K562 (cell line): ENCODE results near the gene PRSS8. TPM values are rescaled to one million over a fixed set of nuclear protein-coding genes. Genes with fewer than 3 reads are reported as not detected.

Experiments
- BRD9 ChIP-seq: fragments of 450-650 bp; IDR thresholded peaks from 2 replicates; pipeline ENCODE4 v1.6.1; 2018; ENCODE audit warnings: low read depth; ENCODE audit not compliant: partially characterized antibody
- CBX1 ChIP-seq: sonication (generic); IDR thresholded peaks from 2 replicates; pipeline ENCODE4 v1.6.1; 2016; ENCODE audit warnings: antibody characterized with exemption, low read depth, mild to moderate bottlenecking
- EWSR1 ChIP-seq: fragments of 450-650 bp; IDR thresholded peaks from 2 replicates; pipeline ENCODE4 v1.6.1; 2018; ENCODE audit warnings: borderline replicate concordance, mild to moderate bottlenecking, low read depth, moderate library complexity; ENCODE audit not compliant: partially characterized antibody
- KDM1A ChIP-seq, 2 experiments: fragments of 450-650 bp; IDR thresholded peaks; 2 replicates each; pipeline ENCODE4 v1.6.1; 2016; ENCODE audit warnings: mild to moderate bottlenecking in 2 of 2
- PHF8 ChIP-seq: fragments of 200-600 bp; sonication (generic); IDR thresholded peaks from 2 replicates; pipeline ENCODE4 v1.6.1; 2012; ENCODE audit warnings: mixed run types, mild to moderate bottlenecking, inconsistent platforms, low read length, moderate library complexity, borderline replicate concordance
- RCOR1 ChIP-seq, 2 experiments: IDR thresholded peaks; 2 replicates each; pipeline ENCODE4 v1.6.1; 2012; ENCODE audit warnings: low read depth in 2 of 2, low read length in 2 of 2, borderline replicate concordance in 1 of 2, improper control_type of control experiment in 1 of 2
- SMAD4 ChIP-seq: fragments of 250-450 bp; sonication (Bioruptor Pico); conservative IDR thresholded peaks from 2 replicates; pipeline ENCODE4 v1.8.0; 2021; ENCODE audit warnings: inconsistent platforms, mild to moderate bottlenecking, moderate library complexity
- SMARCA4 ChIP-seq: fragments of 450-650 bp; IDR thresholded peaks from 2 replicates; pipeline ENCODE4 v1.6.1; 2016
- ZNF699 ChIP-seq: fragments of 250-450 bp; sonication (Bioruptor Pico); IDR thresholded peaks from 2 replicates; pipeline ENCODE4 v1.8.0; 2021; ENCODE audit warnings: mild to moderate bottlenecking, moderate library complexity; ENCODE audit not compliant: insufficient replicate concordance
- polyA plus RNA-seq, 8 experiments: library from polyadenylated mRNA; depleted of rRNA in 4 of 8; stranded (reverse) in 5 of 8; unstranded in 3 of 8; fragments of >200 nt; fragmentation: Nextera tagmentation in 2 of 8; fragmentation: Illumina TruSeq in 1 of 8; extraction: Ambion mirVana in 2 of 8; extraction: Trizol in 1 of 8; gene quantifications; 2 replicates each; pipeline versions ENCODE4 v1.2.1 to v1.2.3, GENCODE V29; 2011 to 2014; ENCODE audit warnings: inconsistent platforms in 1 of 8, missing spikeins in 1 of 8
- total RNA-seq, 7 experiments: library from RNA; depleted of rRNA in 6 of 7; stranded (reverse); fragments of >200 nt in 6 of 7; fragmentation: Illumina TruSeq in 2 of 7; extraction: Trizol in 2 of 7; gene quantifications; 2 replicates each; pipeline versions ENCODE4 v1.2.1 to v1.2.3, GENCODE V29; 2011 to 2021; ENCODE audit warnings: low replicate concordance in 1 of 7
- TF ChIP-seq, protein P1 (sequence below): fragments of 250-450 bp; sonication (Bioruptor Pico); IDR thresholded peaks from 2 replicates; pipeline ENCODE4 v1.5.0; 2020; ENCODE audit warnings: mild to moderate bottlenecking
- TF ChIP-seq, protein P2 (sequence below): sonication (generic); formaldehyde crosslinking; IDR thresholded peaks from 2 replicates; pipeline ENCODE4 v1.8.0; 2023; ENCODE audit warnings: mild to moderate bottlenecking, missing genetic modification reagents
- TF ChIP-seq, protein P3 (sequence below), 2 experiments: fragments of 150-350 bp in 1 of 2; IDR thresholded peaks; 2 replicates each; pipeline ENCODE4 v1.6.1; 2012 to 2016; ENCODE audit warnings: low read depth in 2 of 2, low read length in 2 of 2, mild to moderate bottlenecking in 1 of 2, moderate library complexity in 1 of 2

PRSS8 gene
- total and polyA plus RNA-seq, 9 of the 15 experiments (the other 6 are each of a cell fraction or from before 2014, with no cell fraction given), result 0.25 to 3.9 (median 1.3) TPM; not detected in 1

DNA sequence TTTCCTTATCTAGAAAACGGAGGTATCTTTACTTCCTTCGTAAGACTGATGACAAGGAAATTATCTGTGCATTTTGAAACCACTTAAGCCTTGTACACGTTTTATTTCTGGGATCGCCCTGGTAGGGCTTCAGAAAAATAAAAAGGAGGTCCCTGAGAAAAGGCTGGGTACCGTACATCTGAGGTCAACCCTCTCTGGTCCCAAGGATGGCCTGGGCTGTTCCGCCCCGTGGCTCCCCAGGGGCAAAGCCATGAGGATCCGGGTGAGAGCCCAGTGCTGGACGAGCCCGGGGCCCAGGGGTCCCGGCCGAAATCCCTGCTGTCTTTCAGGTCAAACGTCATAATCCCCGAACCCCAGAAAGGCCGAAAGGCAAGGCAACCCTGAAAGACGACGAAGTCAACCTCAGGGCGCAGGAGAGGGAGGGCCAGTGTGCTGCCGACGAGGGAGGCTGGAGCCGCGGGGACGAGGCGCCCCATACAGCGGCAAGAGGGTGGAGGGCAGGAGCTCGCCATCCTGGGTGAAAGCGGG is 43.8 kb upstream of the PRSS8 start (continued):
- peak in 1 of 2 experiments; percentile 56; a peak in 1 of 4 replicates for TF ChIP-seq RCOR1 (IDR thresholded peaks at IDR 0.05; ENCODE audit: borderline replicate concordance in 1 of 2, low read depth in 2 of 2, low read length in 2 of 2)
- TF ChIP-seq, protein P1, sequence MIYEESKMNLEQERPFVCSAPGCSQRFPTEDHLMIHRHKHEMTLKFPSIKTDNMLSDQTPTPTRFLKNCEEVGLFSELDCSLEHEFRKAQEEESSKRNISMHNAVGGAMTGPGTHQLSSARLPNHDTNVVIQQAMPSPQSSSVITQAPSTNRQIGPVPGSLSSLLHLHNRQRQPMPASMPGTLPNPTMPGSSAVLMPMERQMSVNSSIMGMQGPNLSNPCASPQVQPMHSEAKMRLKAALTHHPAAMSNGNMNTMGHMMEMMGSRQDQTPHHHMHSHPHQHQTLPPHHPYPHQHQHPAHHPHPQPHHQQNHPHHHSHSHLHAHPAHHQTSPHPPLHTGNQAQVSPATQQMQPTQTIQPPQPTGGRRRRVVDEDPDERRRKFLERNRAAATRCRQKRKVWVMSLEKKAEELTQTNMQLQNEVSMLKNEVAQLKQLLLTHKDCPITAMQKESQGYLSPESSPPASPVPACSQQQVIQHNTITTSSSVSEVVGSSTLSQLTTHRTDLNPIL (CRISPR knock-in tag), result no peak
- TF ChIP-seq, protein P2, sequence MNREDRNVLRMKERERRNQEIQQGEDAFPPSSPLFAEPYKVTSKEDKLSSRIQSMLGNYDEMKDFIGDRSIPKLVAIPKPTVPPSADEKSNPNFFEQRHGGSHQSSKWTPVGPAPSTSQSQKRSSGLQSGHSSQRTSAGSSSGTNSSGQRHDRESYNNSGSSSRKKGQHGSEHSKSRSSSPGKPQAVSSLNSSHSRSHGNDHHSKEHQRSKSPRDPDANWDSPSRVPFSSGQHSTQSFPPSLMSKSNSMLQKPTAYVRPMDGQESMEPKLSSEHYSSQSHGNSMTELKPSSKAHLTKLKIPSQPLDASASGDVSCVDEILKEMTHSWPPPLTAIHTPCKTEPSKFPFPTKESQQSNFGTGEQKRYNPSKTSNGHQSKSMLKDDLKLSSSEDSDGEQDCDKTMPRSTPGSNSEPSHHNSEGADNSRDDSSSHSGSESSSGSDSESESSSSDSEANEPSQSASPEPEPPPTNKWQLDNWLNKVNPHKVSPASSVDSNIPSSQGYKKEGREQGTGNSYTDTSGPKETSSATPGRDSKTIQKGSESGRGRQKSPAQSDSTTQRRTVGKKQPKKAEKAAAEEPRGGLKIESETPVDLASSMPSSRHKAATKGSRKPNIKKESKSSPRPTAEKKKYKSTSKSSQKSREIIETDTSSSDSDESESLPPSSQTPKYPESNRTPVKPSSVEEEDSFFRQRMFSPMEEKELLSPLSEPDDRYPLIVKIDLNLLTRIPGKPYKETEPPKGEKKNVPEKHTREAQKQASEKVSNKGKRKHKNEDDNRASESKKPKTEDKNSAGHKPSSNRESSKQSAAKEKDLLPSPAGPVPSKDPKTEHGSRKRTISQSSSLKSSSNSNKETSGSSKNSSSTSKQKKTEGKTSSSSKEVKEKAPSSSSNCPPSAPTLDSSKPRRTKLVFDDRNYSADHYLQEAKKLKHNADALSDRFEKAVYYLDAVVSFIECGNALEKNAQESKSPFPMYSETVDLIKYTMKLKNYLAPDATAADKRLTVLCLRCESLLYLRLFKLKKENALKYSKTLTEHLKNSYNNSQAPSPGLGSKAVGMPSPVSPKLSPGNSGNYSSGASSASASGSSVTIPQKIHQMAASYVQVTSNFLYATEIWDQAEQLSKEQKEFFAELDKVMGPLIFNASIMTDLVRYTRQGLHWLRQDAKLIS (CRISPR knock-in tag), result no peak
- TF ChIP-seq BRD9, result peak; percentile 62
- peak; percentile 37; the same call in 1 of the 2 replicates for TF ChIP-seq CBX1
- TF ChIP-seq ZNF699 (CRISPR knock-in tag), result no peak
- TF ChIP-seq, protein P3, sequence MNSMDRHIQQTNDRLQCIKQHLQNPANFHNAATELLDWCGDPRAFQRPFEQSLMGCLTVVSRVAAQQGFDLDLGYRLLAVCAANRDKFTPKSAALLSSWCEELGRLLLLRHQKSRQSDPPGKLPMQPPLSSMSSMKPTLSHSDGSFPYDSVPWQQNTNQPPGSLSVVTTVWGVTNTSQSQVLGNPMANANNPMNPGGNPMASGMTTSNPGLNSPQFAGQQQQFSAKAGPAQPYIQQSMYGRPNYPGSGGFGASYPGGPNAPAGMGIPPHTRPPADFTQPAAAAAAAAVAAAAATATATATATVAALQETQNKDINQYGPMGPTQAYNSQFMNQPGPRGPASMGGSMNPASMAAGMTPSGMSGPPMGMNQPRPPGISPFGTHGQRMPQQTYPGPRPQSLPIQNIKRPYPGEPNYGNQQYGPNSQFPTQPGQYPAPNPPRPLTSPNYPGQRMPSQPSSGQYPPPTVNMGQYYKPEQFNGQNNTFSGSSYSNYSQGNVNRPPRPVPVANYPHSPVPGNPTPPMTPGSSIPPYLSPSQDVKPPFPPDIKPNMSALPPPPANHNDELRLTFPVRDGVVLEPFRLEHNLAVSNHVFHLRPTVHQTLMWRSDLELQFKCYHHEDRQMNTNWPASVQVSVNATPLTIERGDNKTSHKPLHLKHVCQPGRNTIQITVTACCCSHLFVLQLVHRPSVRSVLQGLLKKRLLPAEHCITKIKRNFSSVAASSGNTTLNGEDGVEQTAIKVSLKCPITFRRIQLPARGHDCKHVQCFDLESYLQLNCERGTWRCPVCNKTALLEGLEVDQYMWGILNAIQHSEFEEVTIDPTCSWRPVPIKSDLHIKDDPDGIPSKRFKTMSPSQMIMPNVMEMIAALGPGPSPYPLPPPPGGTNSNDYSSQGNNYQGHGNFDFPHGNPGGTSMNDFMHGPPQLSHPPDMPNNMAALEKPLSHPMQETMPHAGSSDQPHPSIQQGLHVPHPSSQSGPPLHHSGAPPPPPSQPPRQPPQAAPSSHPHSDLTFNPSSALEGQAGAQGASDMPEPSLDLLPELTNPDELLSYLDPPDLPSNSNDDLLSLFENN (IDR thresholded peaks at IDR 0.05; ENCODE audit: low read depth in 2 of 2, low read length in 2 of 2), result no peak
- peak; percentile 67 to 76; a peak in 3 of 4 replicates for TF ChIP-seq KDM1A (IDR thresholded peaks at IDR 0.05)
- TF ChIP-seq EWSR1, result no peak
- peak; percentile 67; the same call in 1 of the 2 replicates for TF ChIP-seq PHF8
- TF ChIP-seq SMAD4 (CRISPR knock-in tag), result no peak
- no peak for TF ChIP-seq SMARCA4
- TF ChIP-seq, all 486 proteins: peak for 15
